Breast epithelium (tissue), 4 donors: ENCODE data around the gene UBAC1. TPM values are rescaled to one million over a fixed set of nuclear protein-coding genes. Genes with fewer than 3 reads are reported as not detected.
A peak's percentile ranks its signal among the peaks of the same experiment; 100 is the strongest.

Experiments used
- DNase-seq, 2 donors: peaks; one replicate each; pipeline ENCODE4 v3.0.0-alpha.2; 2019; ENCODE audit warnings: low spot score in 2 of 2
- H3K27ac ChIP-seq, 2 donors: fragments of 200-600 bp; sonication (generic) in 1 of 2; one replicate each; pipeline ENCODE4 v1.5.1; 2016 to 2019; ENCODE audit warnings: mild to moderate bottlenecking in 1 of 2
- H3K27me3 ChIP-seq, 2 donors: fragments of 200-600 bp; sonication (generic) in 1 of 2; one replicate each; pipeline versions ENCODE4 v1.5.1 to v1.6.0; 2017 to 2019; ENCODE audit warnings: control low read depth in 1 of 2, mild to moderate bottlenecking in 1 of 2
- H3K36me3 ChIP-seq: fragments of 200-600 bp; one replicate; pipeline ENCODE4 v1.5.1; 2019
- H3K4me1 ChIP-seq, 2 donors: fragments of 200-600 bp; sonication (generic); one replicate each; pipeline ENCODE4 v1.5.1; 2016 to 2019; ENCODE audit warnings: control low read depth in 1 of 2
- H3K4me3 ChIP-seq, 3 donors: fragments of 200-600 bp; sonication (generic); 1 replicate in 2 of 3; 2 replicates in 1 of 3; pipeline ENCODE4 v1.5.1; 2016 to 2019; ENCODE audit warnings: mild to moderate bottlenecking in 3 of 3, moderate library complexity in 2 of 3
- H3K9me3 ChIP-seq, 2 donors: fragments of 200-600 bp; sonication (generic) in 1 of 2; one replicate each; pipeline ENCODE4 v1.5.1; 2016 to 2019; ENCODE audit warnings: control low read depth in 1 of 2
- POLR2A ChIP-seq: fragments of 450-650 bp; IDR thresholded peaks from one replicate; pipeline ENCODE4 v1.6.1; 2016; ENCODE audit warnings: antibody characterized with exemption, mild to moderate bottlenecking, moderate library complexity
- POLR2AphosphoS5 ChIP-seq, 3 donors: sonication (generic); formaldehyde crosslinking; IDR thresholded peaks; one replicate each; pipeline ENCODE4 v1.6.1; 2017; ENCODE audit warnings: antibody characterized with exemption in 3 of 3
- intact Hi-C: fragments of 100-400 bp; cut with DNase I; formaldehyde crosslinking; loops from one replicate; pipeline ENCODE4 v1.15.1; 2023; ENCODE audit warnings: low total_unique reads
- total RNA-seq, 3 donors: library from RNA; depleted of rRNA; stranded (reverse); fragments of >200 nt; gene quantifications; one replicate each; pipeline ENCODE4 v1.1.0, GENCODE V29; 2016
- TF ChIP-seq, protein P1 (sequence below), 3 donors: fragments of 450-650 bp; IDR thresholded peaks; one replicate each; pipeline ENCODE4 v1.5.1; 2016 to 2017; ENCODE audit warnings: antibody characterized with exemption in 3 of 3, mild to moderate bottlenecking in 3 of 3, moderate library complexity in 3 of 3

Gene UBAC1
- total RNA-seq, 3 donors from 2014 or later: 39.2 to 53.0 (median 45.6) TPM

GRCh38 chr9:135998016-135998380 lies 36.8 kb upstream of the UBAC1 start:
- H3K27me3 ChIP-seq: no peaks in the 10 kb centered on the region
- no peak overlapping the region for H3K27ac ChIP-seq
- H3K4me3 ChIP-seq: no peak overlapping the region
- TF ChIP-seq POLR2AphosphoS5 (IDR thresholded peaks at IDR 0.05) (no peak), POLR2A (no peak)
- TF ChIP-seq, protein P1, sequence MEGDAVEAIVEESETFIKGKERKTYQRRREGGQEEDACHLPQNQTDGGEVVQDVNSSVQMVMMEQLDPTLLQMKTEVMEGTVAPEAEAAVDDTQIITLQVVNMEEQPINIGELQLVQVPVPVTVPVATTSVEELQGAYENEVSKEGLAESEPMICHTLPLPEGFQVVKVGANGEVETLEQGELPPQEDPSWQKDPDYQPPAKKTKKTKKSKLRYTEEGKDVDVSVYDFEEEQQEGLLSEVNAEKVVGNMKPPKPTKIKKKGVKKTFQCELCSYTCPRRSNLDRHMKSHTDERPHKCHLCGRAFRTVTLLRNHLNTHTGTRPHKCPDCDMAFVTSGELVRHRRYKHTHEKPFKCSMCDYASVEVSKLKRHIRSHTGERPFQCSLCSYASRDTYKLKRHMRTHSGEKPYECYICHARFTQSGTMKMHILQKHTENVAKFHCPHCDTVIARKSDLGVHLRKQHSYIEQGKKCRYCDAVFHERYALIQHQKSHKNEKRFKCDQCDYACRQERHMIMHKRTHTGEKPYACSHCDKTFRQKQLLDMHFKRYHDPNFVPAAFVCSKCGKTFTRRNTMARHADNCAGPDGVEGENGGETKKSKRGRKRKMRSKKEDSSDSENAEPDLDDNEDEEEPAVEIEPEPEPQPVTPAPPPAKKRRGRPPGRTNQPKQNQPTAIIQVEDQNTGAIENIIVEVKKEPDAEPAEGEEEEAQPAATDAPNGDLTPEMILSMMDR (IDR thresholded peaks at IDR 0.05): no peak
- H3K9me3 ChIP-seq: no peaks in the 10 kb centered on the region
- intact Hi-C loops: loop anchor here (10.0 kb wide), 1 partner anchor 117 kb away; the partner anchor contains the start of gene TMEM250
- no peak for DNase-seq
- H3K36me3 ChIP-seq: no peaks in the 10 kb centered on the region
- peaks cover 0 to under 1% of the 10 kb centered on the region in 2 donors for H3K4me1 ChIP-seq

GRCh38 chr9:135997090-135998015 lies 36.2 kb upstream of the UBAC1 start:
- Histone ChIP-seq H3K9me3 (no peaks in the 10 kb centered on the region), H3K27me3 (no peaks in the 10 kb centered on the region), H3K4me1 (peaks cover 6 to 7% of the 10 kb centered on the region in 2 donors), H3K4me3 (no peak overlapping the region), H3K36me3 (no peaks in the 10 kb centered on the region), H3K27ac (no peak overlapping the region)
- DNase-seq: no peak
- intact Hi-C loops: loop anchor here (10.0 kb wide), 1 partner anchor 117 kb away; the partner anchor contains the start of gene TMEM250
- TF ChIP-seq POLR2A (no peak), POLR2AphosphoS5 (IDR thresholded peaks at IDR 0.05) (no peak)
- TF ChIP-seq, protein P1 (IDR thresholded peaks at IDR 0.05): no peak

DNA sequence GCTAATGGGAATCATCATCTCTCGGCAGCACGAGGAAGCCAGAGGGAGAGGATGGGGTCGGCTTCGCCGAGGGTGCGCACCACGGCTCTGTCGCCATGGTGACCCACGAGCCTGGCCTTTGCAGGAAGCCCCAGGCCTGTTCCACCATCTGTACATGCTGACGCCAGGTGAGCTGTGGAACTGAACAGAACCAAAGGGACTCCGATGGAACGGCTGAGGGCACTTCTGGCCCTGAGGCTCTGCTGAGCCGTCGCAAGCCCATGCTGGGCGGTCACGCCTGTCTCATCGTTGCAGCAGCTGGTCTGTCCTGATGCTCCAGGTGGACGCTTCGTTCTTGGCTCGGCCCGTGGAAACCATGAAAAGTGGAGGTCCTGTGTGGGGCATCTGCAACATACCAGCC lies 34.6 kb upstream of the UBAC1 start:
- Histone ChIP-seq H3K4me1 (peaks cover 6 to 15% of the 10 kb centered on the region in 2 donors), H3K36me3 (no peaks in the 10 kb centered on the region), H3K9me3 (no peaks in the 10 kb centered on the region), H3K27me3 (no peaks in the 10 kb centered on the region), H3K4me3 (no peak overlapping the region), H3K27ac (no peak overlapping the region)
- DNase-seq: no peak
- TF ChIP-seq POLR2AphosphoS5 (IDR thresholded peaks at IDR 0.05) (no peak), POLR2A (no peak)
- TF ChIP-seq, protein P1 (IDR thresholded peaks at IDR 0.05): no peak
- intact Hi-C loops: loop anchor here (10.0 kb wide), 1 partner anchor 119 kb away; the partner anchor contains the start of gene TMEM250

GRCh38 chr9:135994501-135995192 lies 33.5 kb upstream of the UBAC1 start:
- H3K9me3 ChIP-seq: no peaks in the 10 kb centered on the region
- no peak overlapping the region for H3K4me3 ChIP-seq
- intact Hi-C loops: loop anchor here (10.0 kb wide), 1 partner anchor 120 kb away; the partner anchor contains the start of gene TMEM250
- H3K27ac ChIP-seq: peak overlapping the region in 1 of 2 donors; percentile 93
- TF ChIP-seq POLR2A (no peak), POLR2AphosphoS5 (IDR thresholded peaks at IDR 0.05) (no peak)
- TF ChIP-seq, protein P1 (IDR thresholded peaks at IDR 0.05): no peak
- H3K4me1 ChIP-seq: peaks cover 6 to 22% of the 10 kb centered on the region in 2 donors
- DNase-seq: no peak
- no peaks in the 10 kb centered on the region for H3K27me3 ChIP-seq
- H3K36me3 ChIP-seq: no peaks in the 10 kb centered on the region
